ENCODE results near the gene TRMT10B. TPM values are rescaled to one million over a fixed set of nuclear protein-coding genes. Genes with fewer than 3 reads are reported as not detected.

TRMT10B gene
- total RNA-seq, 1 donor from 2014 or later, result 2.1 TPM

DNA sequence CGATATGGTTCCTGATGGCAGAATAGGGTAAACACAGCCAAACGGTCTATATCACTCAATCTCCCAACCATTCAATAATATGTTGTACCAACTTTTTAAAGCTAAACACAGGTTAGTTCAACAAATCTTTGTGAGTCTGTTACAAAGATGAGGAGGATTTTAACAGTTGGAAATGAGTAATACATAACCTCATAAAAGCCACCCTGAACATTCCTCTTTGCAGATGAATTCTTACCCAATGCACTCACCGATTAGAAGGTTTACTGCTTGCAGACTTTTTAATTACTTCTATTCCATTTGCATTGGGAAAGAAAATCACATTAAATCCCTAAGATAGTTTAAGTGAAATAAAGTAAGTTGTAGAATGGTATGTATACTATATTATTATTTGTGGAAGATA, 23.3 kb upstream of the TRMT10B start:
- Histone ChIP-seq H3K9ac (ENCODE audit: low read depth in 1 of 3, low read length in 3 of 3) (no peak overlapping the region), H3K36me3 (ENCODE audit: control insufficient read depth in 3 of 3, insufficient read depth in 3 of 3, low read length in 3 of 3) (peaks cover 0 to 4% (median 0%) of the 10 kb centered on the region in 3 donors), H3K4me3 (ENCODE audit: low read length in 3 of 3) (no peak overlapping the region), H3K27me3 (ENCODE audit: control insufficient read depth in 3 of 3, insufficient read depth in 3 of 3, low read length in 3 of 3) (no peaks in the 10 kb centered on the region), H3K9me3 (ENCODE audit: control insufficient read depth in 3 of 3, low read length in 3 of 3) (no peaks in the 10 kb centered on the region), H3K27ac (ENCODE audit: low read depth, low read length) (no peak overlapping the region), H3K4me1 (ENCODE audit: control insufficient read depth in 3 of 3, insufficient read depth in 3 of 3, low read length in 3 of 3) (no peaks in the 10 kb centered on the region)

DNA sequence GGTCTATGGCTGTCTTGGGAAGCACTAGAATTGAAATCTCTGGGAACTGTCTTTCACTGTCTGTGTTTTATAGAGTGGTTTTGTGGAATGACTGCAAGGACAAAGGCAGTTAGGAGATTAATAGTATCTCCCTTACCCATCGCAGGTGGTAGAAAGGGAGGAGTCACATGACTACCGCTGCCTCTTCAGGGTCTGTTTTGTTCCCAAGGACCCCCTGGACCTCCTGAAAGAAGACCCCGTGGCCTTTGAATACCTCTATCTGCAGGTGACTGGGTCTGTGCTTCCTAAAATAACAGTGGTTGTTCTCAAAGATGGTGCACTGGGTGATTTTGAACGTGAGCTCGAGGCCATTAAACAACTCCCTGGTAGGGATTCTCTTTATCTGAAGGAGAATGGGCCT, 22.8 kb upstream of the TRMT10B start:
- H3K27me3 ChIP-seq (ENCODE audit: control insufficient read depth in 3 of 3, insufficient read depth in 3 of 3, low read length in 3 of 3), result no peaks in the 10 kb centered on the region
- H3K36me3 ChIP-seq (ENCODE audit: control insufficient read depth in 3 of 3, insufficient read depth in 3 of 3, low read length in 3 of 3), result peaks cover 0 to 5% (median 0%) of the 10 kb centered on the region in 3 donors
- no peak overlapping the region for H3K27ac ChIP-seq (ENCODE audit: low read depth, low read length)
- H3K9ac ChIP-seq (ENCODE audit: low read depth in 1 of 3, low read length in 3 of 3), result no peak overlapping the region
- H3K9me3 ChIP-seq (ENCODE audit: control insufficient read depth in 3 of 3, low read length in 3 of 3), result no peaks in the 10 kb centered on the region
- no peaks in the 10 kb centered on the region for H3K4me1 ChIP-seq (ENCODE audit: control insufficient read depth in 3 of 3, insufficient read depth in 3 of 3, low read length in 3 of 3)
- no peak overlapping the region for H3K4me3 ChIP-seq (ENCODE audit: low read length in 3 of 3)

DNA sequence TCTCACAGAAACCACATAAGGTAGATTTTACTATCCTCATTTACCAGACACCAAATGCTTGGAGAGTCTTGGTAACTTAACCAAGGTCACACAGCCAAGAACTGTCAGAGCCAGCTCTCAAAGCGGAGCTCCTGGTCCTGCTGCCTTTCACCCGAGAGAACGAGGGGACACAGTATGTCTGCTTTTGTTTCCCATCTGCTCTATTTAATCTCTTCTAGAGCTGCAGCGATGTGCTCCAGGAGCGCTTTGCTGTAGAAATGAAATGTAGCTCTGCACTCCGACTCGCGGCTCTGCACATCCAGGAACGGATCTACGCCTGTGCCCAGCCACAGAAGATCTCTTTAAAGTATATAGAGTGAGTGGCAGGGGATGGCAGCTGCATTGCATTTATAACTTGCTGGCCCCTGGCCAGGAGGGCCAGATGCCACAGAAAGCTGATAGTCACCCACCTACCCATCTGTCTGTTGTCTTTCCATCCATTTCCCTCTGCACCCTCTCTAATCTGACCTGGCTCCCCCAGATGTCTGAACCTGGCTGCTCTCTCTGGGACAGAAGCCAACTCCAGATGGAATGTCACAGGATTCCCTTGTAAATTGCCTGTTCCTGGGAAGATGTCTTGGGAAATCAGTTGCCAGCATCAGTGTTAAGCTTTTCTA, 21.4 kb upstream of the TRMT10B start:
- H3K36me3 ChIP-seq (ENCODE audit: control insufficient read depth in 3 of 3, insufficient read depth in 3 of 3, low read length in 3 of 3), result peaks cover 0 to 5% (median 0%) of the 10 kb centered on the region in 3 donors
- no peaks in the 10 kb centered on the region for H3K4me1 ChIP-seq (ENCODE audit: control insufficient read depth in 3 of 3, insufficient read depth in 3 of 3, low read length in 3 of 3)
- H3K9ac ChIP-seq (ENCODE audit: low read depth in 1 of 3, low read length in 3 of 3), result no peak overlapping the region
- H3K9me3 ChIP-seq (ENCODE audit: control insufficient read depth in 3 of 3, low read length in 3 of 3), result no peaks in the 10 kb centered on the region
- no peaks in the 10 kb centered on the region for H3K27me3 ChIP-seq (ENCODE audit: control insufficient read depth in 3 of 3, insufficient read depth in 3 of 3, low read length in 3 of 3)
- H3K4me3 ChIP-seq (ENCODE audit: low read length in 3 of 3), result no peak overlapping the region
- H3K27ac ChIP-seq (ENCODE audit: low read depth, low read length), result no peak overlapping the region

DNA sequence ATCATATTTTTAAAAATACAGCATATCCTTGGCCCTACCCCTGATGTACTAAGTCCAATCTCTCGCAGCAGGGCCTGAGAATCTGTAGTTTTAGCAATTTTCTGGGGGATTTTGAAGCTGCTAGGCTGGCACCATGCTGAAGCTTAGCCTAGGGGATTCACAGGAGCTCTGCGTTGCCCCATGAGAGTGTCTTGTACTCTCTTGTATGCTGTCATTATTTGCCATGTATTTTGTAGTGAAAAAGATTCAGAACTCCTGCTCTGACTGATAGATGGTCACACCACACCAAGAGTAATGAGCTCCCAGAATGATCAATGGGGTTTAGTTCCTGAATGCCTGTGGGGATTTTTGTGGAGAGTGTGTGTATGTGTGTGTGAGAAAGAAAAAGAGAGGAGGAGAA, 20.7 kb upstream of the TRMT10B start:
- Histone ChIP-seq H3K9me3 (ENCODE audit: control insufficient read depth in 3 of 3, low read length in 3 of 3) (no peaks in the 10 kb centered on the region), H3K4me3 (ENCODE audit: low read length in 3 of 3) (no peak overlapping the region), H3K27me3 (ENCODE audit: control insufficient read depth in 3 of 3, insufficient read depth in 3 of 3, low read length in 3 of 3) (no peaks in the 10 kb centered on the region), H3K36me3 (ENCODE audit: control insufficient read depth in 3 of 3, insufficient read depth in 3 of 3, low read length in 3 of 3) (peaks cover 0 to 5% (median 0%) of the 10 kb centered on the region in 3 donors), H3K4me1 (ENCODE audit: control insufficient read depth in 3 of 3, insufficient read depth in 3 of 3, low read length in 3 of 3) (no peaks in the 10 kb centered on the region), H3K27ac (ENCODE audit: low read depth, low read length) (no peak overlapping the region), H3K9ac (ENCODE audit: low read depth in 1 of 3, low read length in 3 of 3) (no peak overlapping the region)

DNA sequence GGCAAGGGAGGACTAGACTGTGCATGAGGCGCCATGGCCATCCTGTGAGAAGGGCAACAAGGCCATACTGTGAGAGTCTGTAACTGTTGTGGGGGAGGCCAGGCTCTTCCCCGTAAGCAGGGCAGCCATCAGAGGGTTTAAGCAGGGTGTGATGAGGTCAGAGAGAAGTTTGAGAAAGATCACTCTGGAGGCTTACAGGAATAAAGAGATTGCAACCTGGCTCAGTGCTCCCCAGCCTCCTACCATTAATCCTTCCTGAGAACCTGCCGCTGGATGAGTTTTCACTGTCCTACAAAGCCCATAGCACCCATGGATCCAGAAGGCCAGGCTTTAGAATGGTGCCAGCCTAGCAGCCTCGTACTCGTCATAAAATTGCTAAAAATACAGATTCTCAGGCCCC, 14.4 kb upstream of the TRMT10B start:
- Histone ChIP-seq H3K4me3 (ENCODE audit: low read length in 3 of 3) (no peak overlapping the region), H3K27me3 (ENCODE audit: control insufficient read depth in 3 of 3, insufficient read depth in 3 of 3, low read length in 3 of 3) (no peaks in the 10 kb centered on the region), H3K27ac (ENCODE audit: low read depth, low read length) (no peak overlapping the region), H3K4me1 (ENCODE audit: control insufficient read depth in 3 of 3, insufficient read depth in 3 of 3, low read length in 3 of 3) (no peaks in the 10 kb centered on the region), H3K36me3 (ENCODE audit: control insufficient read depth in 3 of 3, insufficient read depth in 3 of 3, low read length in 3 of 3) (peaks cover 0 to 7% (median 0%) of the 10 kb centered on the region in 3 donors), H3K9me3 (ENCODE audit: control insufficient read depth in 3 of 3, low read length in 3 of 3) (no peaks in the 10 kb centered on the region), H3K9ac (ENCODE audit: low read depth in 1 of 3, low read length in 3 of 3) (no peak overlapping the region)

DNA sequence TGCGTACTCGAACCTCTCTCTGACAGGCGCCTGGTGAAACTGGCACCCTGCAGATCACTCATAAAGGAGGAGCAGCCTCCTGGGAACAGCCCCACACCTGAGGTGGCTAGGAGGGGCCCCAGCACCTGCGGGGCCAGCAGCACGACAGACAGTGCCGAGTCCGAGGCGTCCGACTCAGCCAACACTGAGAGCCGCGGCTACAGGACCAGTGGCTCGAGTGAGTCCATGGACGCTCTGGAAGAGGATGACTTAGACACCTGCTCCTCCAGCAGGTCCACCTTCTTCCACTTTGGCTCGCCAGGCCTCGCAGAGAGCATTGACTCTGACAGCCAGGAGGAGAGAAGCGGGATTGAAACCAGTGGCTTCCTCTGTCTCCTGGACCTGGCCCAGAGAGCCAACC, 13.5 kb upstream of the TRMT10B start:
- no peaks in the 10 kb centered on the region for H3K27me3 ChIP-seq (ENCODE audit: control insufficient read depth in 3 of 3, insufficient read depth in 3 of 3, low read length in 3 of 3)
- H3K9me3 ChIP-seq (ENCODE audit: control insufficient read depth in 3 of 3, low read length in 3 of 3), result no peaks in the 10 kb centered on the region
- no peak overlapping the region for H3K27ac ChIP-seq (ENCODE audit: low read depth, low read length)
- H3K36me3 ChIP-seq (ENCODE audit: control insufficient read depth in 3 of 3, insufficient read depth in 3 of 3, low read length in 3 of 3), result peaks cover 0 to 7% (median 0%) of the 10 kb centered on the region in 3 donors
- no peak overlapping the region for H3K9ac ChIP-seq (ENCODE audit: low read depth in 1 of 3, low read length in 3 of 3)
- no peaks in the 10 kb centered on the region for H3K4me1 ChIP-seq (ENCODE audit: control insufficient read depth in 3 of 3, insufficient read depth in 3 of 3, low read length in 3 of 3)
- no peak overlapping the region for H3K4me3 ChIP-seq (ENCODE audit: low read length in 3 of 3)

DNA sequence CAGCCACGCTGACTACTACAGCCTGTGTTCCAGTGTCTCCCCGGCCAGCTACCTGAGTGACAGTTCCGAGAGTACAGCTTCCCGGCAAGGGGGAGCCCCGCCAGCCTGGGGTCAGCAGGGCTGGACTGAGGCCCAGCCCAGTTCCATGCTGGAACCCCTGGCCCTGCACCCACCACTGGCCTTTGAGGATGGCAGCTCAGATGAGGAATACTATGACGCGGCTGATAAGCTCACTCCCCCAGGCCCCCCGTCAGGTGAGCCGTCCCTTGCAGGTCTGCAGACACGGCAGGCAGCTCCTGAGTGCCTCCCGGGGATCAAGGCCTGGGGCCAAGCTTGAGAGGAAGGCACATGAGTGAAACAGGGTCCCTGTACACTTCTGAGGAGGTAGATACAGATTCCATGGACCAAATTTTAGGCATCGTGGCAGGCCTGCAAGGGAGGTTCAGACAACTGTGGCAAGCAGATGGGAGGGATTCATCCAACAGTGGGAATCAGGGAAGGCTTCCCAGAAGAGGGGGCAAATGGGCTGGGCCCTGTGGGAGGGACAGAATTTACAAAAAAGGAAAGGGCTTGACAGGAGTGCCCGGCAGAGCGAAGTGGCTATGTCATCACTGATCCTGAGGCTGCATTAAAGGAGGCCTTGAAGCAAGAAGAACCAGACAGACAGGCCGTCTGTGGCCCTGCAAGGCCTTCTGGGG, 12.8 kb upstream of the TRMT10B start:
- Histone ChIP-seq H3K36me3 (ENCODE audit: control insufficient read depth in 3 of 3, insufficient read depth in 3 of 3, low read length in 3 of 3) (peaks cover 0 to 5% (median 0%) of the 10 kb centered on the region in 3 donors), H3K9me3 (ENCODE audit: control insufficient read depth in 3 of 3, low read length in 3 of 3) (no peaks in the 10 kb centered on the region), H3K27me3 (ENCODE audit: control insufficient read depth in 3 of 3, insufficient read depth in 3 of 3, low read length in 3 of 3) (no peaks in the 10 kb centered on the region), H3K27ac (ENCODE audit: low read depth, low read length) (no peak overlapping the region), H3K4me3 (ENCODE audit: low read length in 3 of 3) (no peak overlapping the region), H3K9ac (ENCODE audit: low read depth in 1 of 3, low read length in 3 of 3) (no peak overlapping the region), H3K4me1 (ENCODE audit: control insufficient read depth in 3 of 3, insufficient read depth in 3 of 3, low read length in 3 of 3) (no peaks in the 10 kb centered on the region)

DNA sequence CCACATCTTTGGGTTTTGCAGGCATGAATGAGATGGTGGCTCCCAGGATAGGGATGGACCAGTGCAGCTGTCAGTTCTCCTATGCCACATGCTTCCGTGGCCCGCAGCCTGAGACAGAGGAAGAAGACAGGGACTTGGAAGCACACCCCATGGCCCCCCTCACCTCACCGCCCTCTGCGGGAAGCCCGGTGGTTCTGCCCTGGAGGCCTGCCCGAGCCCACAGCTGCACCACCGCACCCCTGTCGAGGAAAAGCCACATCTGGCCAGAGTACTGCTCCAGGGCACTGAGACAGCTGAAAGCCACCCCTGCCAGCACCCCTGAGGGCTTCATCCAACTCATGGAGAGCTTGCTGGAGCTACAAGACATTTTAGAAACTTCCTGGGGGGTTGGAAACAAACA, 7.6 kb upstream of the TRMT10B start:
- no peak overlapping the region for H3K4me3 ChIP-seq (ENCODE audit: low read length in 3 of 3)
- H3K9ac ChIP-seq (ENCODE audit: low read depth in 1 of 3, low read length in 3 of 3), result no peak overlapping the region
- H3K27me3 ChIP-seq (ENCODE audit: control insufficient read depth in 3 of 3, insufficient read depth in 3 of 3, low read length in 3 of 3), result no peaks in the 10 kb centered on the region
- no peak overlapping the region for H3K27ac ChIP-seq (ENCODE audit: low read depth, low read length)
- H3K9me3 ChIP-seq (ENCODE audit: control insufficient read depth in 3 of 3, low read length in 3 of 3), result no peaks in the 10 kb centered on the region
- H3K4me1 ChIP-seq (ENCODE audit: control insufficient read depth in 3 of 3, insufficient read depth in 3 of 3, low read length in 3 of 3), result no peaks in the 10 kb centered on the region
- peaks cover 0 to 2% (median 0%) of the 10 kb centered on the region in 3 donors for H3K36me3 ChIP-seq (ENCODE audit: control insufficient read depth in 3 of 3, insufficient read depth in 3 of 3, low read length in 3 of 3)

DNA sequence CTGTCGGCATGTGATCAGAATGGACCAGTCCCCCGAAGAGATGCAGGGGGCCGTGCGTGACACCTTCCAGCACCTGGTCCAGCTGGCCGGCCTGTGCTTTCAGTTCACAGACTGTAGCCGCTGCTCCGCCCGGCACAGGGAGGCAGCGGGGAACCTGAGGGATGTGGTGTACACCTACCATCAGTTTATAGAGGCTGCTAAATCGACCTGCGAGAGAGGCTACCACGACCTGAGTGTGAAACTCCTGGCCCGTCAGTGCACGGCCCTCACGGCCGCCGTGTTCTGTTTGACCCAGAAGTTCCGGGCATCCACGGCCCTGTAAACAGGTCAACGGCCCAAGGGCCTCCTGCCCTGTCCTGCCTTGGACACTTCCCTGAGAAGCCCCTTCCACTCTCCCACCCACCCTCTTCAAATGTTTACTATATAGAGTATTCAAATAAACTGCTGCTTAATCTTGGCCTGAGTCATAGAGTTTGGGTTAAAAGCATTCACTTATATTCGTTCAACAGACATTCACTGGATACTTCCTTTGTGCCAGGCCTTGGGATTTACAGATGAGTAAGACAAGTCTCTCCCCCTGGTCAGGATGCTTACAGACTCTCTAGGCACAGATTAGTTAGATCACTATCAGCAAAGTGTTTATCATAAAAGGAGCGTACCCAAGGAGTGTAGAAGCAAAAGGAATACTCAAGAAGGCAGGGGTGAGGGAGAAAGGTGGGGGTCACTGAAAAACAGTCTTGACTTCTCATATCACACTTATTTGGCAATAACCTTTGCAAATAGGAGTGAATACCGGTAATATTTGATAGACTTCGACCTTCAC, 6.9 kb upstream of the TRMT10B start:
- no peaks in the 10 kb centered on the region for H3K4me1 ChIP-seq (ENCODE audit: control insufficient read depth in 3 of 3, insufficient read depth in 3 of 3, low read length in 3 of 3)
- no peak overlapping the region for H3K27ac ChIP-seq (ENCODE audit: low read depth, low read length)
- no peaks in the 10 kb centered on the region for H3K36me3 ChIP-seq (ENCODE audit: control insufficient read depth in 3 of 3, insufficient read depth in 3 of 3, low read length in 3 of 3)
- no peaks in the 10 kb centered on the region for H3K27me3 ChIP-seq (ENCODE audit: control insufficient read depth in 3 of 3, insufficient read depth in 3 of 3, low read length in 3 of 3)
- no peak overlapping the region for H3K9ac ChIP-seq (ENCODE audit: low read depth in 1 of 3, low read length in 3 of 3)
- H3K4me3 ChIP-seq (ENCODE audit: low read length in 3 of 3), result no peak overlapping the region
- no peaks in the 10 kb centered on the region for H3K9me3 ChIP-seq (ENCODE audit: control insufficient read depth in 3 of 3, low read length in 3 of 3)

DNA sequence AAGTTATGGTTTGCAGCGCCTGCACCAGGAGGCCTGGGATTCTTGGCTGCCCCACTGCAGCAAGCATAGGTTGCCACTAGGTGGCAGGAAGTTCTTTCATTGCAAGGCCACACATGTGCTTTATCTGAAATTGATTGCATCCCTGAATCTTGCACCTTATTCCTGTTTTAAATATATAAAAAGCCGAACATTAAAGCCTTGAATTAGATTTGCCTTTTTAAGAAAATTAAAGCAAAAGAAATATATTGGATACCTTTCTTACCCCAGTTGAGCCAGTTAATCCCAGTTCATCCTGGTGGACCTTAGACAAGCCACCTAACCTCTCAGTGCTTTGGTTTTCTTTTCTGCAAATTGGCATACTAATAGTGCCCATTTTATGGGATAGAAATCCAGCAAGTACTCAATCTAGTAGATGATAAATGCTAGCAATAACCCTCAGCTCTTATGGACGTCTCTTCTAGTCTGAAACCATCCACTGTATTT, 6.3 kb upstream of the TRMT10B start:
- no peak overlapping the region for H3K27ac ChIP-seq (ENCODE audit: low read depth, low read length)
- H3K4me3 ChIP-seq (ENCODE audit: low read length in 3 of 3), result no peak overlapping the region
- no peaks in the 10 kb centered on the region for H3K27me3 ChIP-seq (ENCODE audit: control insufficient read depth in 3 of 3, insufficient read depth in 3 of 3, low read length in 3 of 3)
- H3K36me3 ChIP-seq (ENCODE audit: control insufficient read depth in 3 of 3, insufficient read depth in 3 of 3, low read length in 3 of 3), result no peaks in the 10 kb centered on the region
- H3K4me1 ChIP-seq (ENCODE audit: control insufficient read depth in 3 of 3, insufficient read depth in 3 of 3, low read length in 3 of 3), result no peaks in the 10 kb centered on the region
- H3K9me3 ChIP-seq (ENCODE audit: control insufficient read depth in 3 of 3, low read length in 3 of 3), result no peaks in the 10 kb centered on the region
- no peak overlapping the region for H3K9ac ChIP-seq (ENCODE audit: low read depth in 1 of 3, low read length in 3 of 3)

Data from skeletal muscle tissue (tissue), 4 donors.